Coronary artery (tissue), 2 donors: ENCODE data around the gene MEF2B.
"Not testable (repeated sequence)": the region's sequence is repeated elsewhere in the genome, so short reads cannot be mapped to it uniquely, and the experiment has no call there.

Experiments
- DNase-seq: peaks from one replicate; pipeline ENCODE4 v3.0.0-alpha.2; 2017; ENCODE audit warnings: low spot score
- H3K27ac ChIP-seq, 2 donors: fragments of 200-600 bp; sonication (generic); one replicate each; pipeline ENCODE4 v1.5.1; 2016 to 2019
- H3K4me3 ChIP-seq: fragments of 200-600 bp; sonication (generic); 2 replicates; pipeline ENCODE4 v1.5.1; 2016; ENCODE audit warnings: mild to moderate bottlenecking, moderate library complexity
- TF ChIP-seq, protein P1 (sequence below): fragments of 200-600 bp; sonication (generic); IDR thresholded peaks from one replicate; pipeline ENCODE4 v1.5.1; 2019; ENCODE audit warnings: antibody characterized with exemption

MEF2B gene

DNA sequence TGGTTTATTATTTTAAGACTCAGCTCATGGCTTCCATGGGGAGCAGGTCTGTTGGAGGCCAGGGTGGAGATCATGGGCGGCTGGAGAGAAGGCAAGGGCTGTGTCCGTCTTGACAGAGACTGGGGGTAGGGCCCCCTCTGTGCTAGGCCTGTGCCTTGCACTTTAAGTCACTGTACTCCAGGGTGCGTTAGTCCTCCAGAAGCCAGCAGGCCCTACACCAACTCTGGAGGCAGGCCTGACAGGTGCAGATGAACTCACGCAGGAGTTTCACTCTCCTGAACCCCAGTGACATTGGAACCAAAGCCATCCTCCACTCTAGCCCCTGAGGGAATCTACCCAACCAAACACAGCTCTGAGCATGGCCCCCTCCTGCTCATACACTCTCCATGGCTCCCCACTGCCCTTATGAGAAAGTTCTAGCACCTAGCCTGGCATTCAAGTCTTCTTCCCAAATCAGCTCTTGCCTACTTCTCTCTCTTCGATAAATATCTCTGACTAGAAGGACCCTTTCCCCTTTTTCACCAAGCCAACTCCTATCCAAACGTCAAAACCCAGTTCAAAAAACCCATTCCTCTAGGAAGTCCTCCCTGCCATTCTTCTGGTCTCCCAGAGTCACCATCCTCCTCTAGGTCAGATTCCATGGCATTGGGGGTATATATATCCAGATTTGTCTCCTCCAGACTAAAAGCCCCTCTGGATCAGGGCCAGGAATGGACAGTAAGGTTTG, 15.1 kb downstream of the MEF2B start:
- TF ChIP-seq, protein P1, sequence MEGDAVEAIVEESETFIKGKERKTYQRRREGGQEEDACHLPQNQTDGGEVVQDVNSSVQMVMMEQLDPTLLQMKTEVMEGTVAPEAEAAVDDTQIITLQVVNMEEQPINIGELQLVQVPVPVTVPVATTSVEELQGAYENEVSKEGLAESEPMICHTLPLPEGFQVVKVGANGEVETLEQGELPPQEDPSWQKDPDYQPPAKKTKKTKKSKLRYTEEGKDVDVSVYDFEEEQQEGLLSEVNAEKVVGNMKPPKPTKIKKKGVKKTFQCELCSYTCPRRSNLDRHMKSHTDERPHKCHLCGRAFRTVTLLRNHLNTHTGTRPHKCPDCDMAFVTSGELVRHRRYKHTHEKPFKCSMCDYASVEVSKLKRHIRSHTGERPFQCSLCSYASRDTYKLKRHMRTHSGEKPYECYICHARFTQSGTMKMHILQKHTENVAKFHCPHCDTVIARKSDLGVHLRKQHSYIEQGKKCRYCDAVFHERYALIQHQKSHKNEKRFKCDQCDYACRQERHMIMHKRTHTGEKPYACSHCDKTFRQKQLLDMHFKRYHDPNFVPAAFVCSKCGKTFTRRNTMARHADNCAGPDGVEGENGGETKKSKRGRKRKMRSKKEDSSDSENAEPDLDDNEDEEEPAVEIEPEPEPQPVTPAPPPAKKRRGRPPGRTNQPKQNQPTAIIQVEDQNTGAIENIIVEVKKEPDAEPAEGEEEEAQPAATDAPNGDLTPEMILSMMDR, result no peak
- H3K27ac ChIP-seq, result no peak overlapping the region
- H3K4me3 ChIP-seq, result no peak overlapping the region
- no peak for DNase-seq

GRCh38 chr19:19152668-19153384, 17.2 kb downstream of the MEF2B start:
- DNase-seq, result no peak
- Histone ChIP-seq H3K4me3 (no peak overlapping the region), H3K27ac (no peak overlapping the region)
- TF ChIP-seq, protein P1, result no peak

DNA sequence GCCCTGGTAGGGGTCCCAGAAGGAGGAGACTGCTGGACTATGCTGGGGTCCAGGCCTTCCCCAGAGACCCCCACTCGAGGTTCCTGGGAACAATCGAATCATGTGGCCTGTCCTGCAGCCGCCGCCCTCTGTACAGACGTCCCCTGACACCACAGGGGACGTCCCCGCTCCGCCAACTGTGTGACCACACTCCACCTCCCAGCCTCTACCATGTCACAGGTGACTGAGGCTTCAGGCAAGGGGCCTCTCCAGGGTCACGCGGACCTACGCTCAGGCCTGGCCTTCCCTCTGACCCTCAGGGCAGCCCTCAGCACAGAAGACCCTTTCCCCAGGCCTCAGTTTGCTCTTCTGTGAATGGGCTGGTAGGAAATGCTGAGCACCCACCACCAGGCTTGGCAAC, 18.6 kb downstream of the MEF2B start:
- no peak overlapping the region for H3K27ac ChIP-seq
- no peak overlapping the region for H3K4me3 ChIP-seq
- DNase-seq, result no peak
- TF ChIP-seq, protein P1, result no peak

DNA sequence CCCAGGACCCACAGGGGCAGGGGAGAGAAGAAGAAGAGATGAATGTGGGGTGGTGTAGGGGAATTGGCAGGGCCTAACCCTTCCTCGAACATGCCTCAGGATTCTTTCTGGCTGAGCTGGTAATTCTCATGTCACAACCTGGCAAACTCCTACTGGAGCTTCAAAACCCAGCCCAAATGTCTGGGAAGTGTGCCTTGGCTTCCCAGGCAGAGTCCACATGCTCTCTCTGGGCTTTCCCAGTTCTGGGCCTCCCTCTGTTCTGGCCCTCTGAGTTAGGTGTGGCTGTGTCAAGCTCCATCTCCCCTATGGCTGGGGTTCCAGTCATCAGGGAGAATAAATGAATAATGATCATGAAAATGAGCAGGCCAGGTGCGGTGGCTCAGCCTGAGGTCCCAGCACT, 20.6 kb downstream of the MEF2B start:
- H3K27ac ChIP-seq, result no peak overlapping the region
- TF ChIP-seq, protein P1, result no peak
- no peak overlapping the region for H3K4me3 ChIP-seq
- DNase-seq, result no peak

DNA sequence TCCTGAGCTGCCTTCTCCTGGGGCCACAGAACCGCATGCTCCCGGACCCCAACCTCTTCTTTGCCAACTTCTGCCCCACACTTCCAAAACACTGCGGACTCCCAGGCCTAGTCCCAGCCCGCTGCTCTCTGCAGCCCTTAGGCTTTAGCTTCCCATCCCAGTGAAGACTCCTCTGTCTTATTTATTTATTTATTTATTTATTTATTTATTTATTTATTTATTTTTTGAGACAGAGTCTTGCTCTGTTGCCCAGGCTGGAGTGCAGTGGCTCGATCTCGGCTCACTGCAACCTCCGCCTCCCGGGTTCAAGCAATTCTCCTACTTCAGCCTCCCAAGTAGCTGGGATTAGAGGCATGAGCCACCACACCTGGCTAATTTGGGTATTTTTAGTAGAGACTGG, 21.6 kb downstream of the MEF2B start:
- H3K4me3 ChIP-seq, H3K27ac ChIP-seq, DNase-seq: not testable (repeated sequence)

DNA sequence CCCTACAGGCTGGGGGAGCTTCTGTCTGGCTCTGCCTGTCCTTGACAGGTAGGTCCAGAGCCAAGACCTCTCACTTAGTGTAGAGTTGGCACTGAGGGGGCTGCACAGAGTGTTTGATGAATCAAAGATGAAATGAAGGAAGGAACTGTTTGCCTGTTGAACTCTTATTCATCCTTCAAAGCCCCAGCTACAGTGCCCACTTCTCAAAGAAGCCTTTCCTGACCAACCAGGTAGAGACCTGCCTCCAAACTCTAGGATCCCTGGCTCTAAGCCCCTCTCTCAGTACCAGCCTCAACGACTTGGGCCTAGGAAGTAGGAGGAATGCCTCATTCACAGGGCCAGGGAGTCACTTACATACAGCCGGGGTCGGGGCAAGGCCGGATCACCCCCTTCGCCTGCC, 22.7 kb downstream of the MEF2B start:
- Histone ChIP-seq H3K27ac (no peak overlapping the region), H3K4me3 (no peak overlapping the region)
- TF ChIP-seq, protein P1, result no peak
- no peak for DNase-seq

DNA sequence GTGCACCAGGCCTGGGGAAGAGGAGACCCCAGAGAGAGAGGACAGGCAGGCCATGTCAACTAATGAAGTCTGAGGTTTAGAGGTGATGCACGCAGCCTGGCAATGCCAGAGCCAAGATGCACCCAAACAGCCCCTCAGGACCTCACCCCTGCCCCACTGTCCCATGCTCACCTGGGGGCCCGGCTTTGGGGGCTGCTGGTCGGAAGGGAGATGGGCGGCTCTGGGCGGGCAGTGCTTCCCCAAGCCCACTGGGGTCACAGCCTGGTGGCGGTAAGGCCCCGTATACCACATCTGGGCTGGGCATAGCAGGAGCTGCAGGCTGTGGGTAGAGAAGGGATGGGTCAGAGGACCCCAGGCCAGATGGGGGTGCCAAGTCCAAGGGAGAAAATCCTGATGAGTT, 23.2 kb downstream of the MEF2B start:
- DNase-seq, result no peak
- Histone ChIP-seq H3K4me3 (no peak overlapping the region), H3K27ac (no peak overlapping the region)
- TF ChIP-seq, protein P1, result no peak
